ENCODE data around the gene COPS9. TPM values are rescaled to one million over a fixed set of nuclear protein-coding genes. Genes with fewer than 3 reads are reported as not detected.

COPS9 gene
- total and polyA plus RNA-seq, 12 donors = 63.7 to 469 (median 152) TPM

GRCh38 chr2:240179186-240179815 lies 43.2 kb upstream of the COPS9 start:
- Histone ChIP-seq H3K4me1 (replicated peaks in 1 of 2) (no peaks in the 10 kb centered on the region), H3K36me3 (replicated peaks in 1 of 2) (no peaks in the 10 kb centered on the region), H3K27me3 (peaks cover 4% of the 10 kb centered on the region), H3K9me3 (replicated peaks in 1 of 3) (no peaks in the 10 kb centered on the region), H3K27ac (no peak overlapping the region), H3K4me3 (no peak overlapping the region)
- intact Hi-C loops (cut with DNase I) = no loop called here
- no peak for DNase-seq
- 80 to 87% (median 83%) methylated on average over 9 to 11 of the region's 11 CpGs for WGBS, 4 donors
- no peak for TF ChIP-seq POLR2A (IDR thresholded peaks at IDR 0.05)
- TF ChIP-seq CTCF (IDR thresholded peaks at IDR 0.05) = no peak

GRCh38 chr2:240178564-240178963 lies 42.5 kb upstream of the COPS9 start:
- H3K36me3 ChIP-seq (replicated peaks in 1 of 2) = no peaks in the 10 kb centered on the region
- intact Hi-C loops (cut with DNase I) = no loop called here
- TF ChIP-seq POLR2A (IDR thresholded peaks at IDR 0.05) (no peak), CTCF (IDR thresholded peaks at IDR 0.05) (no peak)
- no peak overlapping the region for H3K4me3 ChIP-seq
- no peaks in the 10 kb centered on the region for H3K4me1 ChIP-seq (replicated peaks in 1 of 2)
- H3K27ac ChIP-seq = no peak overlapping the region
- WGBS, 4 donors = 77 to 88% (median 84%) methylated on average over 3 of the region's 3 CpGs
- H3K9me3 ChIP-seq (replicated peaks in 1 of 3) = no peaks in the 10 kb centered on the region
- peaks cover 8% of the 10 kb centered on the region for H3K27me3 ChIP-seq
- no peak for DNase-seq

GRCh38 chr2:240174496-240174895 lies 38.4 kb upstream of the COPS9 start:
- no peaks in the 10 kb centered on the region for H3K36me3 ChIP-seq (replicated peaks in 1 of 2)
- H3K4me3 ChIP-seq = no peak overlapping the region
- peaks cover 8% of the 10 kb centered on the region for H3K27me3 ChIP-seq
- no peaks in the 10 kb centered on the region for H3K4me1 ChIP-seq (replicated peaks in 1 of 2)
- H3K27ac ChIP-seq = no peak overlapping the region
- H3K9me3 ChIP-seq (replicated peaks in 1 of 3) = no peaks in the 10 kb centered on the region
- no peak for DNase-seq
- TF ChIP-seq POLR2A (IDR thresholded peaks at IDR 0.05) (no peak), CTCF (IDR thresholded peaks at IDR 0.05) (no peak)
- intact Hi-C loops (cut with DNase I) = no loop called here
- 56 to 58% (median 57%) methylated on average over 7 of the region's 7 CpGs for WGBS, 4 donors

GRCh38 chr2:240172071-240172895 lies 36.2 kb upstream of the COPS9 start:
- H3K36me3 ChIP-seq (replicated peaks in 1 of 2) = no peaks in the 10 kb centered on the region
- no peaks in the 10 kb centered on the region for H3K4me1 ChIP-seq (replicated peaks in 1 of 2)
- no peak overlapping the region for H3K4me3 ChIP-seq
- no peaks in the 10 kb centered on the region for H3K9me3 ChIP-seq (replicated peaks in 1 of 3)
- WGBS, 4 donors = 82 to 87% (median 86%) methylated on average over 12 to 13 of the region's 13 CpGs
- no peak for DNase-seq
- intact Hi-C loops (cut with DNase I) = no loop called here
- TF ChIP-seq CTCF (IDR thresholded peaks at IDR 0.05) (no peak), POLR2A (IDR thresholded peaks at IDR 0.05) (no peak)
- peaks cover 8% of the 10 kb centered on the region for H3K27me3 ChIP-seq
- H3K27ac ChIP-seq = no peak overlapping the region
